Neuron (in vitro differentiated cells): ENCODE results near the gene USH1C.

ENCODE experiments used
- H2AFZ ChIP-seq: one replicate; pipeline ENCODE4 v1.6.1; 2013; ENCODE audit warnings: low read depth, mild to moderate bottlenecking, inconsistent platforms, low read length, moderate library complexity
- H3K27me3 ChIP-seq: one replicate; pipeline ENCODE4 v1.6.1; 2013; ENCODE audit warnings: low read length; ENCODE audit not compliant: insufficient read depth
- H3K36me3 ChIP-seq: one replicate; pipeline ENCODE4 v1.6.1; 2013; ENCODE audit warnings: low read length; ENCODE audit not compliant: insufficient read depth
- H3K4me1 ChIP-seq: one replicate; pipeline ENCODE4 v1.6.1; 2013; ENCODE audit warnings: low read length; ENCODE audit not compliant: insufficient read depth
- H3K4me3 ChIP-seq: 2 replicates; pipeline ENCODE4 v1.5.1; 2013; ENCODE audit warnings: mild to moderate bottlenecking, low read length, moderate library complexity
- H3K9me3 ChIP-seq: one replicate; pipeline ENCODE4 v1.6.1; 2013; ENCODE audit warnings: low read length

Gene USH1C

GRCh38 chr11:17544181-17544622 is at the start of gene USH1C:
Gene USH1C, minus strand, starts transcription at chr11:17544416. Its CDS starts 109 bp downstream, at chr11:17544307.
- Histone ChIP-seq H2AFZ (no peak within 1 kb of the TSS), H3K4me1 (no peaks in the 10 kb centered on the region), H3K27me3 (peaks cover 37% of the 10 kb centered on the region), H3K36me3 (no peaks in the 10 kb centered on the region), H3K9me3 (no peaks in the 10 kb centered on the region), H3K4me3 (no peak within 1 kb of the TSS)

GRCh38 chr11:17593466-17594245 is 49.4 kb upstream of the USH1C start:
- Histone ChIP-seq H3K9me3 (peaks cover 2% of the 10 kb centered on the region), H3K27me3 (peaks cover 15% of the 10 kb centered on the region), H3K4me1 (no peaks in the 10 kb centered on the region), H2AFZ (no peak overlapping the region), H3K4me3 (no peak overlapping the region), H3K36me3 (no peaks in the 10 kb centered on the region)

GRCh38 chr11:17591293-17591692 is 47.1 kb upstream of the USH1C start:
- no peak overlapping the region for H3K4me3 ChIP-seq
- no peak overlapping the region for H2AFZ ChIP-seq
- no peaks in the 10 kb centered on the region for H3K36me3 ChIP-seq
- peaks cover 2% of the 10 kb centered on the region for H3K9me3 ChIP-seq
- no peaks in the 10 kb centered on the region for H3K4me1 ChIP-seq
- peaks cover 15% of the 10 kb centered on the region for H3K27me3 ChIP-seq

GRCh38 chr11:17590463-17590862 is 46.2 kb upstream of the USH1C start:
- Histone ChIP-seq H3K4me1 (no peaks in the 10 kb centered on the region), H3K36me3 (no peaks in the 10 kb centered on the region), H2AFZ (no peak overlapping the region), H3K9me3 (peaks cover 2% of the 10 kb centered on the region), H3K4me3 (no peak overlapping the region), H3K27me3 (peaks cover 17% of the 10 kb centered on the region)

- H3K36me3 ChIP-seq: no peaks in the 10 kb centered on the region
- H3K27me3 ChIP-seq: peaks cover 18% of the 10 kb centered on the region
- H2AFZ ChIP-seq: no peak overlapping the region
- peaks cover 2% of the 10 kb centered on the region for H3K9me3 ChIP-seq
- no peak overlapping the region for H3K4me3 ChIP-seq
- H3K4me1 ChIP-seq: no peaks in the 10 kb centered on the region
Measured at GRCh38 chr11:17588721-17589120, 44.5 kb upstream of the USH1C start.

- Histone ChIP-seq H3K36me3 (no peaks in the 10 kb centered on the region), H3K4me1 (no peaks in the 10 kb centered on the region), H3K27me3 (peaks cover 18% of the 10 kb centered on the region), H3K4me3 (no peak overlapping the region), H2AFZ (no peak overlapping the region), H3K9me3 (no peaks in the 10 kb centered on the region)
Measured at GRCh38 chr11:17588166-17588565, 44.0 kb upstream of the USH1C start.

- Histone ChIP-seq H2AFZ (no peak overlapping the region), H3K4me1 (no peaks in the 10 kb centered on the region), H3K9me3 (no peaks in the 10 kb centered on the region), H3K4me3 (no peak overlapping the region), H3K36me3 (no peaks in the 10 kb centered on the region), H3K27me3 (peaks cover 18% of the 10 kb centered on the region)
Measured at GRCh38 chr11:17585911-17586695, 41.9 kb upstream of the USH1C start.

GRCh38 chr11:17581732-17582053 is 37.5 kb upstream of the USH1C start:
- Histone ChIP-seq H3K4me1 (no peaks in the 10 kb centered on the region), H2AFZ (no peak overlapping the region), H3K27me3 (peaks cover 3% of the 10 kb centered on the region), H3K36me3 (no peaks in the 10 kb centered on the region), H3K4me3 (no peak overlapping the region), H3K9me3 (no peaks in the 10 kb centered on the region)

- peaks cover 3% of the 10 kb centered on the region for H3K27me3 ChIP-seq
- H2AFZ ChIP-seq: no peak overlapping the region
- no peaks in the 10 kb centered on the region for H3K4me1 ChIP-seq
Measured at GRCh38 chr11:17581036-17581731, 37.0 kb upstream of the USH1C start.

GRCh38 chr11:17580271-17580670 is 36.1 kb upstream of the USH1C start:
- no peaks in the 10 kb centered on the region for H3K36me3 ChIP-seq
- no peak overlapping the region for H3K4me3 ChIP-seq
- no peaks in the 10 kb centered on the region for H3K9me3 ChIP-seq
- H3K27me3 ChIP-seq: no peaks in the 10 kb centered on the region
- H2AFZ ChIP-seq: no peak overlapping the region
- no peaks in the 10 kb centered on the region for H3K4me1 ChIP-seq

More at GRCh38 chr11:17581036-17581731, 37.0 kb upstream of the USH1C start:
- Histone ChIP-seq H3K36me3 (no peaks in the 10 kb centered on the region), H3K9me3 (no peaks in the 10 kb centered on the region), H3K4me3 (no peak overlapping the region)

- no peaks in the 10 kb centered on the region for H3K4me1 ChIP-seq
- H3K27me3 ChIP-seq: no peaks in the 10 kb centered on the region
- no peak overlapping the region for H3K4me3 ChIP-seq
- H3K36me3 ChIP-seq: no peaks in the 10 kb centered on the region
- H2AFZ ChIP-seq: no peak overlapping the region
- no peaks in the 10 kb centered on the region for H3K9me3 ChIP-seq
Measured at GRCh38 chr11:17579451-17579850, 35.2 kb upstream of the USH1C start.

- Histone ChIP-seq H3K36me3 (no peaks in the 10 kb centered on the region), H3K27me3 (no peaks in the 10 kb centered on the region), H3K4me1 (no peaks in the 10 kb centered on the region), H3K4me3 (no peak overlapping the region), H3K9me3 (no peaks in the 10 kb centered on the region), H2AFZ (no peak overlapping the region)
Measured at GRCh38 chr11:17578958-17579357, 34.7 kb upstream of the USH1C start.

GRCh38 chr11:17578296-17578695 is 34.1 kb upstream of the USH1C start:
- Histone ChIP-seq H3K4me1 (no peaks in the 10 kb centered on the region), H3K36me3 (no peaks in the 10 kb centered on the region), H3K9me3 (no peaks in the 10 kb centered on the region), H3K27me3 (peaks cover under 1% of the 10 kb centered on the region), H3K4me3 (no peak overlapping the region), H2AFZ (no peak overlapping the region)
